GM23248 (cell line): ENCODE results near the gene ERN1.

Experiments used
- EZH2 ChIP-seq: fragments of 200-600 bp; sonication (generic); IDR thresholded peaks from 2 replicates; pipeline ENCODE4 v1.6.1; 2018; ENCODE audit warnings: antibody characterized with exemption, mild to moderate bottlenecking; ENCODE audit not compliant: insufficient read depth, poor library complexity, severe bottlenecking
- EZH2phosphoT487 ChIP-seq: fragments of 200-600 bp; sonication (generic); IDR thresholded peaks from 2 replicates; pipeline ENCODE4 v1.6.1; 2018; ENCODE audit warnings: antibody characterized with exemption, moderate library complexity, mild to moderate bottlenecking, low read depth; ENCODE audit not compliant: insufficient read depth

DNA sequence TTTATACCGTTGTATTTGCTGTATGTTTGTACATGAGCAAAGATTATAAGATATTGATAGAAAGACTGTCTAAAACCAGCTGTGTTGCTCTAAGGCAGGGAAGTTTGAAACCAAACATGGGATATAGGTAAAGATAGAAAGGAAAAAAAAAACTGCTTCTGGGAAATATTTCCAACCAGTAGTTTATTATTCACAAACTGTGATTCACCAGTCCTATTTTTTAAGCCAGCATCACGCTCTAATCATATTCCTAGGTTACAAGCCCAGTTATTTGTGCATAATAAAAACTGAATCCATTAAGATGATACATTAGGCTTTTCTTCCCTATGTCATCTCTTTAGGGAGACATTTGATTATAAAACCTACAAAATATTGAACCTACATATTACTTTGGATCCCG is 4.0 kb downstream of the ERN1 start:
- TF ChIP-seq EZH2 (no peak), EZH2phosphoT487 (no peak)
